NCI-H1930 (cell line): ENCODE measurements around the gene STRIP2.
"Not testable (repeated sequence)": the region's sequence is repeated elsewhere in the genome, so short reads cannot be mapped to it uniquely, and the experiment has no call there.

Experiments used
- DNase-seq, 2 experiments: peaks; one replicate each; lab custom pipeline; 2025; lab: John Stamatoyannopoulos, UW

The STRIP2 gene

GRCh38 chr7:129530795-129531391, 96.7 kb downstream of the STRIP2 start:
- DNase-seq: no peak

GRCh38 chr7:129531721-129532120, 97.5 kb downstream of the STRIP2 start:
- DNase-seq: no peak

- DNase-seq: no peak
These were observed 98.1 kb downstream of the STRIP2 start for GRCh38 chr7:129532375-129532774.

- DNase-seq: not testable (repeated sequence)
These were observed 100.5 kb downstream of the STRIP2 start for GRCh38 chr7:129534558-129535274.

GRCh38 chr7:129535896-129536295, 101.7 kb downstream of the STRIP2 start:
- DNase-seq: no peak

- no peak for DNase-seq
These were observed 102.1 kb downstream of the STRIP2 start for GRCh38 chr7:129536323-129536722.
